ENCODE results near the gene TEPSIN. TPM values are rescaled to one million over a fixed set of nuclear protein-coding genes. Genes with fewer than 3 reads are reported as not detected.

TEPSIN gene
- total RNA-seq, 1 experiment from 2014 or later: 38.8 TPM

DNA sequence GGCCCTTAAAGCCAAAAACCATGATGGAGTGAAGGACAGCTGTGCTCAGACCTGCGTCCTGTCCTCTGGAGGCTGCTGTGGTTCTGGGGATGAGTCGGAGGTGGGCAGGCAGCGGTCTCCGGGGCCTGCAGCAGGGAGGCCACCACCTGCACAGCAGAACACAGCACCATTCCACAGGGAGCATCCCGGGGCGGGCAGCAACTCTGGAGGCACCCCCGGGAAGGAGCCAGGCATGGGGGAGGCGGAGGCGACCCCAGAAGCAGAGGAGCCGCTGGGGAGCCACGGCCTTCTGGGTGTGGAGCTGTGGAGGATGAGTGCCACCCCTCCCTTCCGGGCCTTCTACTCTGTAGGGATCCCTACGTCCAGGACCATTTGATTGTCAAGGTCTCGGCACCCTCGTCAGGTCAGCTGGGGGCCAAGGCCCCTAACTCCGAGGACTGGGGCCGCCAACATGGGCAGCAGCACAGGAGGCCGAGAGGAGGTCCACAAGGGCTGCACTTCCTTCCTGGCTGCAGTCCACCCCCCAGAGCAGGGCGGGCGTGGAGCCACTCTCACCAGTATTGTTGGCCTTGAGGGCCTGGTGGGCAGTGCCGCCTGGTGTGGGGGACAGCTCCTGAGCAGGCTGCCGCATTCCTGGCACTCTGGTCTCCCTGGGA lies 39.9 kb downstream of the TEPSIN start:
- H3K4me1 ChIP-seq (ENCODE audit: insufficient read depth, low read length): no peaks in the 10 kb centered on the region
- WGBS (ENCODE audit: extremely low coverage, insufficient read length, low lambda C conversion rate): no CpG with 5 or more reads among the region's 22 CpGs
- no peak overlapping the region for H2AK5ac ChIP-seq (ENCODE audit: insufficient read length, low read length)
- H3K79me2 ChIP-seq (ENCODE audit: insufficient read depth, low read length): no peaks in the 10 kb centered on the region
- Mint-ChIP-seq H3K4me1 (peaks cover 3% of the 10 kb centered on the region in 2 experiments; a peak in 2 of 4 replicates), H3K4me3 (no peak overlapping the region), H3K36me3 (ENCODE audit: insufficient read depth in 1 of 3, low read depth in 3 of 3) (peaks cover 0 to 22% (median 13%) of the 10 kb centered on the region in 3 experiments; a peak in 5 of 7 replicates), H3K27ac (no peak overlapping the region), H3K9me3 (no peaks in the 10 kb centered on the region), H3K27me3 (ENCODE audit: low read depth) (no peaks in the 10 kb centered on the region)
- no peak overlapping the region for H3K18ac ChIP-seq (ENCODE audit: insufficient read length, low read depth, low read length)
- no peak overlapping the region for H4K91ac ChIP-seq (ENCODE audit: insufficient read length, low read depth, low read length)
- no peak overlapping the region for H2AFZ ChIP-seq (ENCODE audit: low read length)
- TF ChIP-seq, protein P1, sequence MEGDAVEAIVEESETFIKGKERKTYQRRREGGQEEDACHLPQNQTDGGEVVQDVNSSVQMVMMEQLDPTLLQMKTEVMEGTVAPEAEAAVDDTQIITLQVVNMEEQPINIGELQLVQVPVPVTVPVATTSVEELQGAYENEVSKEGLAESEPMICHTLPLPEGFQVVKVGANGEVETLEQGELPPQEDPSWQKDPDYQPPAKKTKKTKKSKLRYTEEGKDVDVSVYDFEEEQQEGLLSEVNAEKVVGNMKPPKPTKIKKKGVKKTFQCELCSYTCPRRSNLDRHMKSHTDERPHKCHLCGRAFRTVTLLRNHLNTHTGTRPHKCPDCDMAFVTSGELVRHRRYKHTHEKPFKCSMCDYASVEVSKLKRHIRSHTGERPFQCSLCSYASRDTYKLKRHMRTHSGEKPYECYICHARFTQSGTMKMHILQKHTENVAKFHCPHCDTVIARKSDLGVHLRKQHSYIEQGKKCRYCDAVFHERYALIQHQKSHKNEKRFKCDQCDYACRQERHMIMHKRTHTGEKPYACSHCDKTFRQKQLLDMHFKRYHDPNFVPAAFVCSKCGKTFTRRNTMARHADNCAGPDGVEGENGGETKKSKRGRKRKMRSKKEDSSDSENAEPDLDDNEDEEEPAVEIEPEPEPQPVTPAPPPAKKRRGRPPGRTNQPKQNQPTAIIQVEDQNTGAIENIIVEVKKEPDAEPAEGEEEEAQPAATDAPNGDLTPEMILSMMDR (conservative IDR thresholded peaks at IDR 0.05): no peak
- no peaks in the 10 kb centered on the region for H4K20me1 ChIP-seq (ENCODE audit: control insufficient read depth, insufficient read depth, insufficient read length)
- no peak overlapping the region for H3K4me2 ChIP-seq (ENCODE audit: insufficient read depth, insufficient read length, low read length)
- no peak overlapping the region for H2BK20ac ChIP-seq (ENCODE audit: low read depth, low read length, poor library complexity, severe bottlenecking)
- no peak overlapping the region for H3K56ac ChIP-seq (ENCODE audit: insufficient read length, low read depth, low read length)
- H3K9ac ChIP-seq (ENCODE audit: extremely low read depth, insufficient read length, low read length): no peak overlapping the region
- H2BK5ac ChIP-seq (ENCODE audit: insufficient read length, low read length): no peak overlapping the region
- H2BK15ac ChIP-seq (ENCODE audit: low read depth, low read length): no peak overlapping the region
- no peak for DNase-seq
- no peak overlapping the region for H3K23ac ChIP-seq (ENCODE audit: insufficient read length, low read depth, low read length)
- no peak overlapping the region for H3K27ac ChIP-seq (ENCODE audit: insufficient read length, low read depth, low read length)
- no peak overlapping the region for H3K14ac ChIP-seq (ENCODE audit: insufficient read depth, low read length)
- no peaks in the 10 kb centered on the region for H3K9me3 ChIP-seq (ENCODE audit: control insufficient read depth, low read depth, low read length)
- H3K27me3 ChIP-seq (ENCODE audit: insufficient read depth, low read length): no peaks in the 10 kb centered on the region
- H3K79me1 ChIP-seq (ENCODE audit: insufficient read depth, low read depth, low read length, poor library complexity, severe bottlenecking): no peaks in the 10 kb centered on the region
- H3K4ac ChIP-seq (ENCODE audit: low read depth, low read length): no peak overlapping the region
- no peak overlapping the region for H4K8ac ChIP-seq (replicated peaks; ENCODE audit: insufficient read length, low read depth, low read length)
- no peaks in the 10 kb centered on the region for H3K23me2 ChIP-seq (ENCODE audit: insufficient read length, low read depth, low read length, poor library complexity, severe bottlenecking)
- no peak overlapping the region for H3T11ph ChIP-seq (ENCODE audit: low read length)
- H2BK120ac ChIP-seq (ENCODE audit: low read depth, low read length, poor library complexity, severe bottlenecking): no peak overlapping the region
- H4K5ac ChIP-seq (ENCODE audit: insufficient read length, low read depth, low read length): no peak overlapping the region
- H2BK12ac ChIP-seq (ENCODE audit: insufficient read length, low read depth, low read length): no peak overlapping the region
